HG02943 (cell line): ENCODE results near the gene BDH1.

Experiments
- ATAC-seq: cut with Tn5 transposase; IDR thresholded peaks from one replicate; pipeline ENCODE4 v1.9.1; 2021; ENCODE audit warnings: mild to moderate bottlenecking, low read depth, moderate library complexity; ENCODE audit not compliant: unreplicated experiment

Gene BDH1

DNA sequence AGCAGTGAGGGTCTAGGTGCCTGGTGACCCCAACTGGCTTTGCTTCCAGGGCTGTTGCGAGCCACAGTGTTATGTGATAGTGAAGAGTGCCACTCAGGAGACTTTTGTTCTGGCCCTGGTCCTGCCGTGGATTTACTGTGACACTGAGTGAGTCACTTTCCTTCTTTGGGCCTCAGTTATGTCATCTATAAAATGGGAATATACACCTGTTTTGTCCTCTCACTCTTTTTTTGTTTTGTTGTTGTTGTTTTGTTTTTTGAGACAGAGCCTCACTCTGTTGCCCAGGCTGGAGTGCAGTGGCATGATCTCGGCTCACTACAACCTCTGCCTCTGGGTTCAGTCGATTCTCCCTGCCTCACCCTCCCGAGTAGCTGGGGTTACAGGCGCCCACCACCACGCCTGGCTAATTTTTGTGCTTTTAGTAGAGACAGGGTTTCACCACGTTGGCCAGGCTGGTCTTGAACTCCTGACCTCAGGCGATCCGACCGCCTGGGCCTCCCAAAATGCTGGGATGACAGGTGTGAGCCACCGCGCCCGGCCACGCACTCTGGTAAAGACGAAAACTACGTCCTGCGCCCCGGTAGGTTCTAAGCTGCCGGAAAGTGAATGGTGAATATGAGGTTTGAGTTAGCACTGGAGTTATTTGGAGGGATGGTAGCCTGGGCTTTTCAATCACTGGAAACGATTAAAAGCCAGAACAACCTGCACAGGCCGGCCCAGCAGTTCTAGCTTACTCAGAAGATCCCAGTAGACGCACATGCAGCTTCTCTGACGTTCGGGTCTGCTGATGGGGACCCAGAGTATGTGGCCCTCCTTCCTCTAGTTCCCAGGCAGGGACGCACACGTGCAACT is 46.6 kb downstream of the BDH1 start:
- no peak for ATAC-seq

DNA sequence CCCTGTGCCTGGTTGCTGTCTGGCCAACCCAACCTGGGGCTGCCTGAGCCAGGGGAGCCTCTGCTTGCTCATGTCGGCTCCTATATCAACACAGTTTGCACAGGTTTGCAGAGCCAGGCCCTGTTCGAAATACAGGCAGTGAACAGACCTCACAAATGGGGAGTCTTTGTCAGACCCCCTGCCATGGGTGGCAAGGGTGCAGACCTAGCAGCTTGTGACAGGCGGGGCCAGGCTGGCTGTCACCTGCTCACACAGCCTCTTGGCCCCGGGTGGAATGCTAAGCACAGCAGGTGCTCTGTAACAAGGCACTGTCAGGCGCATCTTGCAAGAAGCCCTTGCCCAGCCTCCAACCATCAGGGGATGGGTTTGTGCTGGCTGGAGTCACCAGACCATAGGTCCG is 47.3 kb downstream of the BDH1 start:
- no peak for ATAC-seq

DNA sequence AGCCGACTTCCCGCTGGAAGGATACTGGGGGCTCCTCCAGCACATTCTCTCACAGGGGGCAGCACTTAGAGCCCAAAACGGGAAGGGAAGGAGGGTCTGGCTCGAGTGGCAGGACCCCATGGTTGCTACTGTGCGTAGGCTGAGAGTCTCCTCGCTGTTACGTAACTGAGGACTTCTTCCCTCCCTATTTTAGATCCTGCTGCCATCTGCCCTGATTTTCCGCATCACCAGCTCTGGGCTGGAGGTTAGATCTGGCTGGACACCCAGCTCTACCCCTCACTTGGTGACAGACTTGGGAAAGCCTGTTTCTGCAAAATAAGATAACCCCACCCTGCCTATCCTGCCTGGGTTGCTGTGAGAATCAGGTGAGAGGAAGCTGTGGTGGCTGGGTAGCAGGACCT is 47.7 kb downstream of the BDH1 start:
- no peak for ATAC-seq

DNA sequence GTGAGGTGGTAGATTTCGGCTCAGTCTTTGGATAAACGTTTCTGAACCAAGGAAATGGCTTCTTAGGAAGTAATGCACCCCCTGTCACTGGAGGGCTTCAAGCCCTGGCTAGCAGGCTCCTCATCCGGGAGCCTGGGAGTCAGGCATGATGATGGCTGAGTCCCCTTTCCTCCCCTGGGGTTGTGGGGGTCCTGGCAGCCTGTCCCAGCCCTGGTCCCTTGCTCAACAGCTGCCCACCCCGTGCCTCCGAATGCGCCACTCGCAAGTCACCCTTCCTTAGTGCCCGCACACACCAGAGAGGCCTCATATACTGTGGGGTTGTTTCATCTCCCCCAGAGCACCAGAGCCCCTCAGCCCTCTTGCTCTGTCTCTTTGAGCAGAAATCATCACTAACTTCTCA is 48.2 kb downstream of the BDH1 start:
- no peak for ATAC-seq

DNA sequence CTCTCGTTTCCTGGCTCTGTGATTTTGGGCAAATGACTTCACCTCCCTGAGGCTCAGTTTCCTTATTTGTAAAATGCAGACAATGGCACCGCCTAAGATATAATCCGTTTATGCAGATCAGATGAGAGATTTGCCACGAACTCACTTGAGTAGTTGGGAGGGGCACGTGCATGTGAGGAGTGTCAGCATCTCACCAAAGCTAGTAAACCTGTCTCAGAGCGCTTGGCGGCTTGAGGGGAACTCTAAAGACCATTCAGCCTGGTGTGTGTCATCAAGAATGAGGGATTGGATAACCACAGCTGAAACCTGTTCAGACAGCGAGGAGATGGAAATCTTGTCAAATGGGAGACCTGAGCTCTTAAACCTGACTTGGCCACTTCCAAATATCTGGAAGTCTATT is 48.7 kb downstream of the BDH1 start:
- ATAC-seq, result no peak

DNA sequence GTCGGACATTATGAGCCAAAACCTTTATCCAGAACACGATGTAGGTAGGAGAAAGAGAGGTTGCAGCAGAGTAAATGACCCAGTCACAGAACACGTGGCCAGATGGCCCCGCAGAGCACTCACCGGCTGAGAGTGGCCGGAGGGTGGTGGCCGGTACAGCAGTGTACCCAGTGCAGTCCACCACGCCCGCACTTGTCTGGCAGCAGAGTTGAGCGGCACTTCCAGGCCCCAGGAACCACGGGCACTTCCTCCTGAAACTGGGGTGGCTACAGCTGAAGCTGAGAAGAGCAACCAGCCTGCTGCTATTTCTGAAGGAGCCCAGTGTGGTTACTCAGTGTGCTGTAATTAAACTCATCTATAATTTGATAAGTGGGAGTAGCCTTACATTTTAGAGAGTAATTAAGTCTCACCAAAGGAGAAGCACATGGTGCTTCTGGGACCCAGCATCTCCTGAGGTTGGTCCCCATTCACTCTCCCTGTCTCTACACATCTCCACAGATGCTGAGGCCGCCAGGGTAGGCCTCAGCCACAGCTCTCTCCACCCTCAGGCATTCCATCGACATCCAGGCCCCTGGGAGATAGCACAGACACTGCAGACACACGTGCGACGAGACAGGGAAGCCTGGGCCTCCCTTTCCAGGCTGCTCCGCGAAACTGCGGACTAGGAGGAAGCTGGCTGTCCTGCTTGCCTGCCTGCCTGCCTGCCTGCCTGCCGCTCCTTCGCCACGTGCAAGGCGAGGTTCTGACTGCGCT is 49.8 kb downstream of the BDH1 start:
- ATAC-seq, result no peak

DNA sequence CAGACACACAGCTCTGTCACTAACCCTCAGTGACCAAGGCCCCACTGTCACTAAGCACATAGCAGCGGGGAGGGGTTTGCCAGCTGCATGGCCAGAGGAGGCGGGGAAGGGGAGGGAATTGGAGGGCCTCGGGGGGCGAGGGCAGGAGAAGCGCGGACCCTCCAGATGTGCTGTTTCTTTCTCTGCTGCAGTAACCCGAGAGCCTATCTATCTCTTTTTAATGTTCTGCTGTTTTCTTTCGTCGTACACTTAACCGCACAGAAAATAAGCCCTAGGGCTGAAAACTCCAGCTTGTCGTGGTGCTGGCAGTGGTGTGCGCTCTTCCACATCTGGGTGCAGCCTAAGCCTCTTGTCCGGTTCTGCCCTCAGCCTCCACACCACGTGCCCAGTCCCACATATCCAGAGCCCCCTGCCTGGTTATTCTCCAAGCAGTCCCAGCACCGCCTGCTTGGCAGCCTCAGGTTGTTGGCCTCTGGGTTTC is 51.1 kb downstream of the BDH1 start:
- ATAC-seq, result no peak

DNA sequence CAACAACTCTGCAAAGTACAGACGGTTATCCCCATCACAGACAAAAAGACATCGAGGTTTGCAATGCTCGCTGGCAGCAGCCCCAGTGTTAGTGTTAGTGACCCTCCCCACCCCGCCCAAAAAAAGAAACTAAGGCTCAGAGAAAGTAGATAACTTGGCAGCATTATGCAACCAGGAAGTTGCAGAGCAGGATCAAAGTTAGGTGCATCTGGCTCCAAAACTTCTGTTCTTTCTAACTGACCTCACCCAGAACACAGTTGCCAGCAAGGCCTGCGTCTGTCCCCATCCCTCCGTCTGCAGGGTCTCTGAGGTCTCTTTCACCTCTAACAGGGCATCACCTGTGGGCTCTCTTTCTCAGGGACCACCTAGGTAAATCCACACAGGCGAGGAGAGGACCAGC is 51.5 kb downstream of the BDH1 start:
- no peak for ATAC-seq

DNA sequence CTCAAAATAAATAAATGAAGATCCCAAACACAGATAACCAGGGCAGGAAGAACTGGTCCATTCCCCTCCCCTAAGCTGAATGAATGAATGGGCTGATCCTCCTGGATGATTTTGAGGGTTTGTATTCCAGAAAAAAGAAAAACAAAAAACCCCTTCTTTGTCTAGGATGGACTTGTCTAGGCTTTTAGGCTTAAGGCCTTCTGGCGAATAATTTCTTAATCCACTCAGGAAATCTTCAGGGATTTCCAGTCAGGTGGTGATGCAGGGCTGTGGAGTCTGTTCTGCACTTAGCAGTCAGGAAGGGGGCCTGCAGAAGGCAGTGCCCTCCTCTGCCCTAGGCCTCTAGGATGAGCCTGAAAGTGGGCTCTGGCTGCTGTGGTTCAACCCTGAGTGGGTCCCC is 52.1 kb downstream of the BDH1 start:
- no peak for ATAC-seq

DNA sequence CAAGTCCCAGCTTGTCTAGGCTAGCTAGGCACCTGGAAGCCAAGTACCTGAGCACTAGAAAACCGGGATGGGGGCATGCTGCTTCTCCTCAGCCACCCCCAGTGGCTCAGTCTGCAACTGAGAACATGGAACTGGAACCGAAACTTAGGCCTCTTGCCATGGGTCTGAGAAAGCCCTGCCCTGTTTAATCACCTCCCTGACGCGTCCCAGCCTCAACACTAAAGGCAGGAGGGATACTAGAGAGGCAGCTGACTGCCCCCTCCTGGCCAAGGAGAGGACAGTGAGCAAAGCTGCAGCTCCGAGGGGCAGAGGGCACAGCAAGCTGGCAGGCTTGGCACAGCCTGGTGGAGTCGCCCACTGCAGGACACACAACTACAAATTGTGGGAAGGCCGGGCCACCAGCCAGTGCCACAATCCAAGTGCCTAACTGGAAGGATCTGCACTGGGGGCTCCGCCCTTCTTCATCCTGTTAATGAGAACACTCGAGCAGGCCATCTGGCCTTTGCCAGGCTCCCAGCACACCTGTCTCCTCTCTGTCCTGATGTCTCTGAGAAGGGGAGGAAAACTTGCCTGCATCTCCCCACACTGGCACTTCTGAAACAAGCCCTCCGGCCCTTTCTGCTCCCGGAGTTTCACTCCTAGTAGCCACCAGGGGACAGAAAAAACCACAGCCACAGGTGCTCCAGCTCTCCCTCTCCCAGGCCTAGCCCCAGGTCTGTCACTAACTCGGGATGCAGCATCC is 53.7 kb downstream of the BDH1 start:
- ATAC-seq, result peak; percentile 59

DNA sequence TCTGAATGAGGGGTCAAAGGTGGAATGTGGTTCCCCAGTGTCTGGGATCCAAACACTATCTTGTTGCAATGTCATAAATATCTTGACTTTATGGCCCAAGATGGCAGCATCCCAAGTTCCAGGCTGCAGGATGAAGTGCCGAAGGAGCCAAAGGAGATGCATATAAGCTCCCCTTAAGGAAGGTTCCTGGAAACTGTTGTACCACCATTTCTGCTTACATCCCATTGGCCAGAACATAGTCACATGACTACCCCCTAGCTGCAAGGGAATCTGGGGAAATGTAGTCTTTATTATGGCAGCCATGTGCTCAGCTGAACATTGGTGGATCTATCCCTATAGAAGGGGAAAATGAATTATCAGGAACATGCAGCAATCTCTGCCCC is 54.3 kb downstream of the BDH1 start:
- ATAC-seq, result peak; percentile 20

DNA sequence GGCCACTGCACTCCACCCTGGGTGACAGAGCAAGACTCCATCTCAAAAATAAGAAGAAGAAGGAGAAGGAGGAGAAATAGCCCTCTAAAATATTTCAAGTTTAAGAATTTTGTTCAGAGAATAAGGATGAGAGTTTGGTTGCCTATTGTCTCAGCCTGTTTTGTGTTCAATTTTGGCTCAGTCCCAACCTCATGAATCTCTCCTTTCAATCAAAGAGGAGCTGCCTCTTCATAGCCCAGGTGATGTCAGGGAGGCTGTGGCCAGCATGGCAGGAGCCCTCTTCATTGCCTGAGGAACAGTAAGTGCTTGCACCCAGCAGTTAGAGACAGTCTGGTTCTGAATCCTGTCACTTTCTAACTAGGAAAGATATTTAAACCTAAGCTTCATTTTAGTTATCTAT is 55.0 kb downstream of the BDH1 start:
- ATAC-seq, result no peak

DNA sequence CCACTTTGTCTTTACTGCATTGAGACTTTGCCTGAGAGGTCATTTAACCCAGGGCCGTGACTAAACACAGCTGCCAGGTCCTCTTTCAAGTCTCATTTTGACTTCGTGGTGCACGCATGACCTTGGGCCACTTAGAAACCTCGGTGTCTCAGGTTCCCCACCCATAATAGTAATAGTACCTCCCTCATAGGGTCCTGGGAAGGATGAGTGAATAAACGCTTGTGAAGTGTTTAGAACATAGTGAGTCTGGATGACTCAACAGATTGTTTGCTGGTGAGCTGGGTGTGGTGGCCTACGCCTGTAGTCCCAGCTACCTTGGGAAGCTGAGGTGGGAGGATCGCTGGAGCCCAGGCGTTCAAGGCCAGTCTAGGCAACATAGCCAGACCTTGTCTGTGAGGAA is 56.3 kb downstream of the BDH1 start:
- no peak for ATAC-seq

DNA sequence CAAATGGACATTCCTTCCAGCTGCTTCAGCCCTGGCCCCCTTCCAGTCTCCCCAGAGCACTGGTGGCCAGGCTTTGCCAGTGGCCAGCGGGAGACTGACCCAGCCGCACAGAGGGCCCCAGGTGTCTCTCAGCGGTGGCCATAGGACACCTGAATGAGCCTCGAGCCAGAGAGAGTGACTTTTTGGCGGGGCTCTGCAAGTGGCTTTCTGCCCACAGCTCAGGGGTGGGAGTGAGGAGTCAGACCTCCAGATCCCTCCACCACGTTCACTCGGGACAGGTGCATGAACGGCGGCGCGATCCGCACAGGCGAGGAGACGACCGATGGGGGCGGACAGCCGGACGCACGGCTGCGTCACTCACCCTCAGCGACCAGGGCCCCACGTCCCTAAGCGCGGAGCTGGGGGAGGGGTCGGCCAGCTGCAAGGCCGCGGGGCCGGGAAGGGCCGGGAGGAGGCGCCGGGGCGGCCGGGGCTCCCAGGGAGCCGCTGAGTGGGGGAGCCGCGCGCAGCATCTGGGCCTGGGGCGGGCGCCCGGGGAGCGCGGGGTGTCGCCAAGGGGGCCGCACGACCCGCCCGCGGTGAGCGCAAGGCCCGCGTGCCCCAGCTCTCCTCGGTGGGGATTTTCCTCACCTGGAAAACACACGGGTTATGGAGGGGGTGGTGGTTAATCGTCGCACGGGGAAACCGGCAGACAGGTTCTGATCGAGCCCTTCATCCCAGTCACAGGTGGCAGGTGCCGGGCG is 57.1 kb downstream of the BDH1 start:
- no peak for ATAC-seq

DNA sequence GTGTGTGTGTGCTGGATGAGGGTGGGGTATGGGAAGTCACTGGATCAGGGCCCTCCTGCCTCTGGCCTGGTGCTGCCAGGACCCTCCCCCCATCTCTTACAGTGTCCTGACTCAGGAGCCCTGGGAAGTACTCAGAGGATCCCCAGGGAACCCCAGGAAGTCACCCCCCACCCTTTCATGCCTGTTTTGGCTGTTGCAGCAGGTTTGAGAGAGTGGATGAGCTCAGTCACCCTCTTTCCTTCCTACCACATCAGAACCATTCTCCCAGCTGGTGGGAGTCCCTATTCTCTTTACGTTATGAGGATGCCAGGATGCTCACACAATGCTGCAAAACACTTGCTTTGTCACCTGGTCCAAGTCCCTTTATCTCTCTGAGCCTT is 59.0 kb downstream of the BDH1 start:
- ATAC-seq, result no peak

DNA sequence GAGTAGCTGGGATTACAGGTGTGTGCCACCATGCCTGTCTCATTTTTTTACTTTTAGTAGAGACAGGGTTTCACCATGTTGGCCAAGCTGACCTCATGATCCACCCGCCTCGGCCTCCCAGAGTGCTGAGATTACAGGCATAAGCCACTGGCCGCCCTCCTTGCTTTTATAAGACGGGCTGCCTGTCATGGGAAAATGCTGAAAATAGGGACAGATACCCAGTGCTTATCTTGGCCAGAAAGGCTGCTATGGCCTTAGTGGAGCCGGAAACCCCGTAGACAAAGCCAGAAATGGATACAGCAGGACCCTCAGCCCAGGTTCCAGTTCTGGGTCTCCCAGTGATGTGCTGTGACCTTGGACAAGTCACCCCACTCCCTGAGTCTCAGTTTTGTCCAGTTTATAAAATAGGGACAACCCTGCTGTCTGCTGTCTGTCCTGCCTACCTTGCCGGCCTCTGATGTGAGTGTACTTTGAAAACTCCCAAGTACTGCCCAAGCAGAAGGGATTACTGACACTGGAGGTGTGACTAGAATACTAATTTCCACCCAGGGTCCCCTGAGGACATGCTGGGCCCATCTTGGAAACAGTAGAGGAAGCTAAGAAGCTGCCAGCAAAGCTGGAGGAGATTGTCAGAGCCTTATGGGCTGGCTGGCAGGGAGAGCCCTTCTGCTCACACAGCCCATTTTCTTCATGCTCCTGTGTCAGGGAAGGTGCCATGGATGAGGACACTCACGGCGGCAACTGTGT is 59.6 kb downstream of the BDH1 start:
- ATAC-seq, result no peak

DNA sequence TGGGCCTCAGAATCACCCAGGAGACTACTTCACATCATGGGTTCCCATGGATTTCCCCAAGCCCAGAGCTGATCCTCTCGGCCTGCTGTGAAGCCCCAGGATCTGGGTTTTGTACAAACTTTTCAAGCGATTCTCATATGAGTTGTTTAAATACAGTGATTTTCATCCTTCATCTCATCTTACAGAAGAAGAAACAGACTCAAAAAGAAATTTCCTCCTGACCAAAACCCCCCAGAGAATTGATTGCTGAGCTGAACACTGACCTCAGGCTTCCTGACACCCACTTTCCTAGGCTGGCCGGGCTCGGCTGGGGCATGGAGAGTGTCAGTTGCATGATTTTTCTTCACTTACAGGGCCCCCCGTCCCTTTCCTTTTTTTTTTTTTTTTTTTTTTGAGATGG is 60.3 kb downstream of the BDH1 start:
- no peak for ATAC-seq

DNA sequence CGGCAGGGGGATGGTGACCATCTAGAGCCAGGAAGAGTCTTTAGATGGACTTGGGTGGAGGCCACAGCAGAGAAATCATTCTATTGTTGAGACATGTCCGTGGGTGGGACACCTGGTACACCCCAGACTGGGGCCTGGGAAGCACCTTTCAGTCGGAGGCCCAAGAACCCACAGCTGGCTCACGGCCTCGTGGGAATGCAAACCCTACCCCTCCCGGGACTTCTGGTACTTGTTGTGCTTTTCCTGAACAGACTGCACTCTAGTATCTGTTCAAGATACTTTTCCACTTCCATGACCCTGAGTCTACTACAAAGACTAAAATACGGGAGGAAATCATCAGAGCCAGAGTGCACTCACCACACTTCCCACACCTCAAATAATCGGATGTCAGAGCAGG is 60.7 kb downstream of the BDH1 start:
- no peak for ATAC-seq

DNA sequence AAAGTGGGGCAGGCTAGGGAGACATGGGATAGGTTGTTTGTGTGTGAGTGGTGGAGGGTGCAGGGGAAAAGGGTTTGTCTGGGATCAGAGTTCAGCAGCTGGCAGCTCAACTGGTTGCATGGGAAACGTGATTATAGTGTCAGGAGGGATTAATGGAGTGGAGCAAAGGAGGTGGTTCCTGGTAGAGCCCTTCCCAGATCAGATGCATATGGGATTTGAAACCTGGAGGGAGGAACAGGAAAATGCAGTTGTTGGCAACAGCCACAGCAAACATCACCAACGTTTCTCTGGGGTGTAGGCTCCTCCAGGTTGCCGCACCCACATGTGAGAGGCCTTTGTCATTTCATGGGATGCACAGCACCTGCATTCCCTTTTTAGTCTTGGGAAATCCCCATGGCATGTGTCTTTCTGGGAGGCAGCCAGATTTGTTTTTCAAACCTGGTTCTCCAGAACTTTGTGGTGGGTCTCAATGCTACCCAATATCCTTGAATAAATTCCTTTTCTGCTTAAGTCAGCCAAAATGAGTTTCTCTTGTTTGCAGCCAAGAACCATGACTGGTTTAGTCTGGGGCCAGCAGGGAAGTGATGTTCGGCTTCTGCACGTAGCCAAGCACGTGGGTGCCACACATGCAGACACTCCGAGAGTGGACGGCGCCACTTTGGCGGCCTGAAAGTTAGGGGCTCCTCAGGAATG is 61.3 kb downstream of the BDH1 start:
- ATAC-seq, result no peak
